ENCODE data around the gene IKBKE.
A peak's percentile ranks its signal among the peaks of the same experiment; 100 is the strongest.

Gene IKBKE

DNA sequence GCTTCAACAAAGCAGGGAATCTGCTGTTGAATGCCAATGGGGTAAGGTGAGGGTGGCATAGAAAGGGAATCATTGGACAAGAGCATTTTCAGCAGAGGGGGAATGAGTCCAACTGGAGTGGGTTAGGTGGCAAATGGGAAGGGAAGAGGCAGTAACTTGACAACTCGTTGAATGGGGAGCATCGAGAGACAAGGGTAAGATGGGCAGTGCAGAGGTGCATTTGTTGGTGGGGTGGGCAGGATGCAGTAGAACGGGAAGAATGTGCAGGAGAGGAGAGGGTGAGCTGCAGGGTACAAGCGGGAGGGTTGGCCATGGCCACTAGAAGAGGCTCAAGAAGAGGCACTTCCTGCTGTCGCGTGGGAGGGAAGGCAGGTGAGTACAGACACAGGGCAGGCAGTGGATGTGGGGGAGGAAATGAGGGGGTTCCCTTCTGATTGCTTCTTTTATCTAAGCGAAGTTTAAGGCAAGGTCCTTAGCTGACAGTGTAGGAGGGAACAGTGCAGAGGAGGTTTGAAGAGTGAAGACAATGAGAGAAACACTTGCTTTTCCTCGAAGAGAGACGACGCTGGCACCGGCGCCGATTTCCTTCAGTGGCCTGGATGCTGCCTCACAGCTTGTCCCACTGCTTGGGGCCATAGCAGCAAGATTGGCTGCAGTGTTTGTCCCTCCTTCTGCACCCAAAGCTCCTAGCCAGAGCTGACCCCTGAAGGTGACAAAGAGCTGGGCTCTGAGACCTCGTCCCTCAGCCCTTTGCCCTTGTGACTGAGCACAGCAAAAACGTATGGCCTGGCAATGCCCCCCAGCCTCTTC lies 3.2 kb upstream of the IKBKE start:
- no peaks in the 10 kb centered on the region for H3K79me1 ChIP-seq (ENCODE audit: low read depth, low read length)
- H2BK5ac ChIP-seq (ENCODE audit: low read length), result no peak overlapping the region
- H3K4me2 ChIP-seq (ENCODE audit: insufficient read depth, low read length, poor library complexity, severe bottlenecking), result no peak overlapping the region
- H3K36me3 ChIP-seq (replicated peaks in 1 of 2; ENCODE audit: control insufficient read depth in 2 of 2, insufficient read depth in 2 of 2, low read length in 2 of 2), result peaks cover 7 to 33% of the 10 kb centered on the region in 2 donors
- no peak overlapping the region for H3K27ac ChIP-seq (replicated peaks; ENCODE audit: low read length)
- H3K4me1 ChIP-seq (ENCODE audit: control insufficient read depth in 2 of 2, insufficient read depth in 1 of 2, low read depth in 1 of 2, low read length in 2 of 2), result peaks cover 29 to 33% of the 10 kb centered on the region in 2 donors
- H3K14ac ChIP-seq (ENCODE audit: low read length), result peak overlapping the region; percentile 5
- H2BK12ac ChIP-seq (ENCODE audit: low read length), result no peak overlapping the region
- H3K18ac ChIP-seq (ENCODE audit: low read length), result peak overlapping the region; percentile 20
- H4K91ac ChIP-seq (ENCODE audit: low read depth, low read length, poor library complexity), result no peak overlapping the region
- H3K4me3 ChIP-seq (ENCODE audit: low read length in 2 of 2), result no peak overlapping the region
- no peak overlapping the region for H2BK120ac ChIP-seq (ENCODE audit: low read depth, low read length)
- H3K23ac ChIP-seq (ENCODE audit: low read depth, low read length, poor library complexity), result no peak overlapping the region
- H2AK5ac ChIP-seq (ENCODE audit: low read depth, low read length), result peak overlapping the region; percentile 6
- H3K27me3 ChIP-seq (ENCODE audit: control insufficient read depth in 3 of 3, insufficient read depth in 3 of 3, low read depth in 1 of 3, low read length in 3 of 3), result no peaks in the 10 kb centered on the region
- no peak overlapping the region for H4K8ac ChIP-seq (ENCODE audit: low read depth, low read length)
- no CpG with 5 or more reads among the region's 15 CpGs for WGBS, 2 donors (ENCODE audit: extremely low coverage in 2 of 2, insufficient read length in 2 of 2, insufficient replicate concordance in 1 of 2)
- no peak overlapping the region for H3K9ac ChIP-seq (ENCODE audit: low read depth, low read length, poor library complexity)
- H3K9me3 ChIP-seq (replicated peaks in 1 of 2; ENCODE audit: control insufficient read depth in 2 of 2, insufficient read depth in 1 of 2, low read depth in 1 of 2, low read length in 2 of 2), result no peaks in the 10 kb centered on the region
- H2BK15ac ChIP-seq (ENCODE audit: low read length), result no peak overlapping the region
- no peak overlapping the region for H3K4ac ChIP-seq (ENCODE audit: low read length)
- DNase-seq (ENCODE audit: low spot score), result no peak
- peak overlapping the region; percentile 17 for H2AFZ ChIP-seq (ENCODE audit: low read length)

- Histone ChIP-seq H4K8ac (ENCODE audit: low read depth, low read length) (no peak overlapping the region), H3K9me3 (replicated peaks in 1 of 2; ENCODE audit: control insufficient read depth in 2 of 2, insufficient read depth in 1 of 2, low read depth in 1 of 2, low read length in 2 of 2) (no peaks in the 10 kb centered on the region), H3K4me2 (ENCODE audit: insufficient read depth, low read length, poor library complexity, severe bottlenecking) (no peak overlapping the region), H3K4me3 (ENCODE audit: low read length in 2 of 2) (no peak overlapping the region), H3K27me3 (ENCODE audit: control insufficient read depth in 3 of 3, insufficient read depth in 3 of 3, low read depth in 1 of 3, low read length in 3 of 3) (no peaks in the 10 kb centered on the region), H3K4me1 (ENCODE audit: control insufficient read depth in 2 of 2, insufficient read depth in 1 of 2, low read depth in 1 of 2, low read length in 2 of 2) (peaks cover 35 to 41% of the 10 kb centered on the region in 2 donors), H3K9ac (ENCODE audit: low read depth, low read length, poor library complexity) (no peak overlapping the region), H3K27ac (replicated peaks; ENCODE audit: low read length) (no peak overlapping the region), H3K14ac (ENCODE audit: low read length) (no peak overlapping the region), H2BK120ac (ENCODE audit: low read depth, low read length) (no peak overlapping the region), H4K91ac (ENCODE audit: low read depth, low read length, poor library complexity) (no peak overlapping the region), H2BK12ac (ENCODE audit: low read length) (no peak overlapping the region), H3K36me3 (replicated peaks in 1 of 2; ENCODE audit: control insufficient read depth in 2 of 2, insufficient read depth in 2 of 2, low read length in 2 of 2) (peaks cover 7 to 24% of the 10 kb centered on the region in 2 donors), H2AFZ (ENCODE audit: low read length) (no peak overlapping the region), H2BK15ac (ENCODE audit: low read length) (no peak overlapping the region), H3K4ac (ENCODE audit: low read length) (no peak overlapping the region), H2BK5ac (ENCODE audit: low read length) (no peak overlapping the region), H2AK5ac (ENCODE audit: low read depth, low read length) (peak overlapping the region; percentile 17), H3K79me1 (ENCODE audit: low read depth, low read length) (no peaks in the 10 kb centered on the region), H3K23ac (ENCODE audit: low read depth, low read length, poor library complexity) (no peak overlapping the region), H3K18ac (ENCODE audit: low read length) (peak overlapping the region; percentile 58)
- DNase-seq (ENCODE audit: low spot score), result no peak
- no CpG with 5 or more reads among the region's 9 CpGs for WGBS, 2 donors (ENCODE audit: extremely low coverage in 2 of 2, insufficient read length in 2 of 2, insufficient replicate concordance in 1 of 2)
Measured at GRCh38 chr1:206467915-206468314, 2.4 kb upstream of the IKBKE start.

- WGBS, 2 donors (ENCODE audit: extremely low coverage in 2 of 2, insufficient read length in 2 of 2, insufficient replicate concordance in 1 of 2), result no CpG with 5 or more reads among the region's 3 CpGs
- Histone ChIP-seq H3K4me2 (ENCODE audit: insufficient read depth, low read length, poor library complexity, severe bottlenecking) (no peak overlapping the region), H3K79me1 (ENCODE audit: low read depth, low read length) (no peaks in the 10 kb centered on the region)
Measured at GRCh38 chr1:206468571-206468970, 1.7 kb upstream of the IKBKE start.

DNA sequence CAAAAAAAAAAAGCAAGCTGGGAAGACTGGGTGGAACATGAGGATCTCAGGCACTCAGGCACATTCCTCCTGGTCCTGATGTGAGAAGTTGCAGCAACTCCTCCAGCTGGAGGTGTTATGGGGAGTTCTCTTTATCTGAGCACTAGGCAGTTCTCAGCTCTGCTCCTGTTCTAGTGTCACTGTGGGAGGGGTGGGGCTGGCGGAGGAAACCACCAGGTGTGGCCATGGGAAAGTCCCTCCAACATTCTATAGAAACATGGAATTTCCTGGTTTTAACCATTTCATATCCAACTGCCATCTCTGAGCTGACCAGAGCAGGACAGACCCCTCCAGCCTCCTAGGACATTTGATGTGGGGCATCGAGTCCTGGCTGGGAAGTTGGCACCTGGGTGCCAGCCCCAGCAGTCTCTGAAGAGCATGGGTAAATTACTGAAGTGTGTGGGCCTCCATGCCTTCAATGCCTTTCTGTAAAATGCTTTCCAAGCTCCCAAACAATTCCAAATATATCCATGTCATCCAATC lies 804 bp upstream of the IKBKE start:
- Histone ChIP-seq H4K8ac (ENCODE audit: low read depth, low read length) (no peak overlapping the region), H3K14ac (ENCODE audit: low read length) (no peak overlapping the region), H2BK5ac (ENCODE audit: low read length) (no peak overlapping the region), H3K27ac (replicated peaks; ENCODE audit: low read length) (no peak overlapping the region), H3K18ac (ENCODE audit: low read length) (no peak overlapping the region), H3K27me3 (ENCODE audit: control insufficient read depth in 3 of 3, insufficient read depth in 3 of 3, low read depth in 1 of 3, low read length in 3 of 3) (no peaks in the 10 kb centered on the region), H3K4me1 (ENCODE audit: control insufficient read depth in 2 of 2, insufficient read depth in 1 of 2, low read depth in 1 of 2, low read length in 2 of 2) (peaks cover 38 to 39% of the 10 kb centered on the region in 2 donors), H3K4me3 (ENCODE audit: low read length in 2 of 2) (peak overlapping the region in 1 of 2 donors; percentile 65), H4K91ac (ENCODE audit: low read depth, low read length, poor library complexity) (no peak overlapping the region), H3K9ac (ENCODE audit: low read depth, low read length, poor library complexity) (no peak overlapping the region), H3K4ac (ENCODE audit: low read length) (no peak overlapping the region), H3K4me2 (ENCODE audit: insufficient read depth, low read length, poor library complexity, severe bottlenecking) (no peak overlapping the region), H3K79me1 (ENCODE audit: low read depth, low read length) (no peaks in the 10 kb centered on the region), H2BK12ac (ENCODE audit: low read length) (no peak overlapping the region), H3K23ac (ENCODE audit: low read depth, low read length, poor library complexity) (no peak overlapping the region), H3K36me3 (replicated peaks in 1 of 2; ENCODE audit: control insufficient read depth in 2 of 2, insufficient read depth in 2 of 2, low read length in 2 of 2) (peaks cover 0 to 9% of the 10 kb centered on the region in 2 donors), H2BK120ac (ENCODE audit: low read depth, low read length) (no peak overlapping the region), H2AK5ac (ENCODE audit: low read depth, low read length) (no peak overlapping the region), H2BK15ac (ENCODE audit: low read length) (no peak overlapping the region), H2AFZ (ENCODE audit: low read length) (peak overlapping the region; percentile 98), H3K9me3 (replicated peaks in 1 of 2; ENCODE audit: control insufficient read depth in 2 of 2, insufficient read depth in 1 of 2, low read depth in 1 of 2, low read length in 2 of 2) (no peaks in the 10 kb centered on the region)
- DNase-seq (ENCODE audit: low spot score), result no peak
- no CpG with 5 or more reads among the region's 2 CpGs for WGBS, 2 donors (ENCODE audit: extremely low coverage in 2 of 2, insufficient read length in 2 of 2, insufficient replicate concordance in 1 of 2)

More at GRCh38 chr1:206468571-206468970, 1.7 kb upstream of the IKBKE start:
- H2BK15ac ChIP-seq (ENCODE audit: low read length), result no peak overlapping the region
- no peak overlapping the region for H3K18ac ChIP-seq (ENCODE audit: low read length)
- no peak overlapping the region for H4K8ac ChIP-seq (ENCODE audit: low read depth, low read length)
- H3K4me1 ChIP-seq (ENCODE audit: control insufficient read depth in 2 of 2, insufficient read depth in 1 of 2, low read depth in 1 of 2, low read length in 2 of 2), result peaks cover 39 to 41% of the 10 kb centered on the region in 2 donors
- H3K14ac ChIP-seq (ENCODE audit: low read length), result no peak overlapping the region
- no peak overlapping the region for H3K4me3 ChIP-seq (ENCODE audit: low read length in 2 of 2)
- H2BK120ac ChIP-seq (ENCODE audit: low read depth, low read length), result no peak overlapping the region
- H3K4ac ChIP-seq (ENCODE audit: low read length), result no peak overlapping the region
- no peak overlapping the region for H3K23ac ChIP-seq (ENCODE audit: low read depth, low read length, poor library complexity)
- no peak overlapping the region for H4K91ac ChIP-seq (ENCODE audit: low read depth, low read length, poor library complexity)
- H3K27me3 ChIP-seq (ENCODE audit: control insufficient read depth in 3 of 3, insufficient read depth in 3 of 3, low read depth in 1 of 3, low read length in 3 of 3), result no peaks in the 10 kb centered on the region
- H2AK5ac ChIP-seq (ENCODE audit: low read depth, low read length), result no peak overlapping the region
- no peak for DNase-seq (ENCODE audit: low spot score)
- no peak overlapping the region for H3K9ac ChIP-seq (ENCODE audit: low read depth, low read length, poor library complexity)
- H2BK12ac ChIP-seq (ENCODE audit: low read length), result no peak overlapping the region
- no peak overlapping the region for H2AFZ ChIP-seq (ENCODE audit: low read length)
- peaks cover 2 to 18% of the 10 kb centered on the region in 2 donors for H3K36me3 ChIP-seq (replicated peaks in 1 of 2; ENCODE audit: control insufficient read depth in 2 of 2, insufficient read depth in 2 of 2, low read length in 2 of 2)
- H3K9me3 ChIP-seq (replicated peaks in 1 of 2; ENCODE audit: control insufficient read depth in 2 of 2, insufficient read depth in 1 of 2, low read depth in 1 of 2, low read length in 2 of 2), result no peaks in the 10 kb centered on the region
- no peak overlapping the region for H2BK5ac ChIP-seq (ENCODE audit: low read length)
- no peak overlapping the region for H3K27ac ChIP-seq (replicated peaks; ENCODE audit: low read length)

Measured in neuronal stem cell (in vitro differentiated cells).